OCI-LY1 (cell line): ENCODE measurements around the gene PTGES2.

ENCODE experiments used
- EZH2 ChIP-seq: fragments of 200-600 bp; sonication (generic), shearing (Covaris generic); IDR thresholded peaks from 2 replicates; pipeline ENCODE4 v1.8.0; 2017; ENCODE audit warnings: borderline replicate concordance, mixed run types, mild to moderate bottlenecking, antibody characterized with exemption, low read length, moderate library complexity, mixed read lengths
- TF ChIP-seq, protein P1 (sequence below): fragments of 200-600 bp; sonication (generic), shearing (Covaris generic); IDR thresholded peaks from 2 replicates; pipeline ENCODE4 v1.5.1; 2017; ENCODE audit warnings: mild to moderate bottlenecking, antibody characterized with exemption, low read length, moderate library complexity, mixed read lengths

GRCh38 chr9:128163523-128164306 is 36.2 kb upstream of the PTGES2 start:
- TF ChIP-seq, protein P1, sequence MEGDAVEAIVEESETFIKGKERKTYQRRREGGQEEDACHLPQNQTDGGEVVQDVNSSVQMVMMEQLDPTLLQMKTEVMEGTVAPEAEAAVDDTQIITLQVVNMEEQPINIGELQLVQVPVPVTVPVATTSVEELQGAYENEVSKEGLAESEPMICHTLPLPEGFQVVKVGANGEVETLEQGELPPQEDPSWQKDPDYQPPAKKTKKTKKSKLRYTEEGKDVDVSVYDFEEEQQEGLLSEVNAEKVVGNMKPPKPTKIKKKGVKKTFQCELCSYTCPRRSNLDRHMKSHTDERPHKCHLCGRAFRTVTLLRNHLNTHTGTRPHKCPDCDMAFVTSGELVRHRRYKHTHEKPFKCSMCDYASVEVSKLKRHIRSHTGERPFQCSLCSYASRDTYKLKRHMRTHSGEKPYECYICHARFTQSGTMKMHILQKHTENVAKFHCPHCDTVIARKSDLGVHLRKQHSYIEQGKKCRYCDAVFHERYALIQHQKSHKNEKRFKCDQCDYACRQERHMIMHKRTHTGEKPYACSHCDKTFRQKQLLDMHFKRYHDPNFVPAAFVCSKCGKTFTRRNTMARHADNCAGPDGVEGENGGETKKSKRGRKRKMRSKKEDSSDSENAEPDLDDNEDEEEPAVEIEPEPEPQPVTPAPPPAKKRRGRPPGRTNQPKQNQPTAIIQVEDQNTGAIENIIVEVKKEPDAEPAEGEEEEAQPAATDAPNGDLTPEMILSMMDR = no peak
- TF ChIP-seq EZH2 = no peak
